HCT116 (cell line): Measurements from ENCODE around the gene CRK. TPM values are rescaled to one million over a fixed set of nuclear protein-coding genes. Genes with fewer than 3 reads are reported as not detected.

Experiments
- ATAC-seq: fragments of 200-7000 bp; cut with Tn5 transposase; 2 replicates; pipeline ENCODE4 v1.9.1; 2020; ENCODE audit warnings: mild to moderate bottlenecking, moderate library complexity
- BruUV-seq: library from RNA; stranded (reverse); fragments of 400-500 nt; replicated peaks from 2 replicates; lab custom pipeline; 2021; lab: Mats Ljungman, UMichigan
- CTCF ChIA-PET: fragments of 300-600 bp; sonication (Branson Sonifier 250); formaldehyde crosslinking; loops from one replicate; lab custom pipeline; 2021; ENCODE audit warnings: antibody characterized with exemption; lab: Charles Lee
- POLR2A ChIA-PET: fragments of 300-600, 350-600 bp; sonication (Branson Sonifier 250); formaldehyde crosslinking; loops from one replicate; lab custom pipeline; 2021; ENCODE audit warnings: antibody characterized with exemption; lab: Charles Lee
- RAD21 ChIA-PET, 2 experiments: fragments of 300-600 bp; sonication (Branson Sonifier 250); formaldehyde crosslinking; loops; one replicate each; lab custom pipeline; 2023; ENCODE audit warnings: low total read pairs in 2 of 2; ENCODE audit not compliant: uncharacterized antibody in 2 of 2, unreplicated experiment in 2 of 2, low non-redundant PET in 1 of 2; lab: Charles Lee
- DNase-seq: peaks from one replicate; pipeline ENCODE4 v3.0.0-alpha.2; 2010; ENCODE audit warnings: low read depth, low spot score
- H2AFZ ChIP-seq: fragments of 200-600 bp; shearing (Covaris generic), sonication (generic); 2 replicates; pipeline ENCODE4 v1.6.1; 2017; ENCODE audit warnings: low read depth, mixed run types, mixed read lengths, antibody characterized with exemption, low read length; ENCODE audit not compliant: poor library complexity, severe bottlenecking
- H3K27ac ChIP-seq: 2 replicates; pipeline ENCODE4 v1.5.1; 2012; ENCODE audit warnings: low read depth, low read length
- H3K27me3 ChIP-seq: fragments of 200-600 bp; sonication (generic); 2 replicates; pipeline ENCODE4 v1.6.1; 2016; ENCODE audit warnings: mixed run types, low read length, mixed read lengths; ENCODE audit not compliant: insufficient read depth
- H3K36me3 ChIP-seq, 2 experiments: fragments of 200-500 bp in 1 of 2; fragments of 200-600 bp in 1 of 2; sonication (Bioruptor generic) in 1 of 2; sonication (generic) in 1 of 2; 2 replicates each; pipeline versions ENCODE4 v1.5.1 to v1.6.1; 2014 to 2016; ENCODE audit warnings: low read length in 2 of 2, inconsistent platforms in 1 of 2, mixed read lengths in 1 of 2, mixed run types in 1 of 2; ENCODE audit not compliant: insufficient read depth in 2 of 2, control insufficient read depth in 1 of 2
- H3K4me1 ChIP-seq, 2 experiments: fragments of 200-600 bp in 1 of 2; sonication (generic) in 1 of 2; 2 replicates each; pipeline versions ENCODE4 v1.5.1 to v1.6.1; 2012 to 2017; ENCODE audit warnings: low read length in 2 of 2, inconsistent platforms in 1 of 2, mild to moderate bottlenecking in 1 of 2, mixed read lengths in 1 of 2, mixed run types in 1 of 2, moderate library complexity in 1 of 2; ENCODE audit not compliant: insufficient read depth in 2 of 2, control insufficient read depth in 1 of 2
- H3K4me2 ChIP-seq: fragments of 200-600 bp; sonication (generic); 2 replicates; pipeline ENCODE4 v1.6.1; 2017; ENCODE audit warnings: mixed run types, low read length, mixed read lengths
- H3K4me3 ChIP-seq, 2 experiments: fragments of 200-600 bp in 1 of 2; sonication (generic) in 1 of 2; replicated peaks in 1 of 2; 2 replicates each; pipeline ENCODE4 v1.5.1; 2011 to 2016; ENCODE audit warnings: low read length in 2 of 2, control low read depth in 1 of 2, low read depth in 1 of 2, mild to moderate bottlenecking in 1 of 2, mixed read lengths in 1 of 2, mixed run types in 1 of 2
- H3K79me2 ChIP-seq: fragments of 200-600 bp; sonication (generic); 2 replicates; pipeline ENCODE4 v1.6.1; 2017; ENCODE audit warnings: mild to moderate bottlenecking, mixed run types, low read length, moderate library complexity, mixed read lengths; ENCODE audit not compliant: insufficient read depth
- H3K9ac ChIP-seq: fragments of 200-600 bp; sonication (generic); 2 replicates; pipeline ENCODE4 v1.6.1; 2016; ENCODE audit warnings: low read length, mixed read lengths
- H3K9me2 ChIP-seq: fragments of 200-600 bp; sonication (generic), shearing (Covaris generic); 2 replicates; pipeline ENCODE4 v1.6.1; 2017; ENCODE audit warnings: mixed run types, mild to moderate bottlenecking, moderate library complexity; ENCODE audit not compliant: insufficient read depth
- H3K9me3 ChIP-seq, 2 experiments: fragments of 200-500 bp in 1 of 2; fragments of 200-600 bp in 1 of 2; sonication (Bioruptor generic) in 1 of 2; sonication (generic) in 1 of 2; 2 replicates each; pipeline ENCODE4 v1.6.1; 2014 to 2017; ENCODE audit warnings: low read length in 2 of 2, mixed read lengths in 2 of 2, inconsistent platforms in 1 of 2, low read depth in 1 of 2, mild to moderate bottlenecking in 1 of 2, mixed run types in 1 of 2, moderate library complexity in 1 of 2; ENCODE audit not compliant: control insufficient read depth in 1 of 2, insufficient read depth in 1 of 2
- H4K20me1 ChIP-seq: fragments of 200-600 bp; sonication (generic), shearing (Covaris generic); 2 replicates; pipeline ENCODE4 v1.6.1; 2017; ENCODE audit warnings: mixed run types, mild to moderate bottlenecking, moderate library complexity; ENCODE audit not compliant: insufficient read depth
- ATF3 ChIP-seq: IDR thresholded peaks from 2 replicates; pipeline ENCODE4 v1.6.1; 2012
- CBX3 ChIP-seq: IDR thresholded peaks from 2 replicates; pipeline ENCODE4 v1.6.1; 2012; ENCODE audit warnings: low read depth
- CEBPB ChIP-seq: IDR thresholded peaks from 2 replicates; pipeline ENCODE4 v1.6.1; 2012; ENCODE audit warnings: low read depth
- CTCF ChIP-seq, 3 experiments: fragments of 200-600 bp in 1 of 3; sonication (generic) in 1 of 3; IDR thresholded peaks in 2 of 3; conservative IDR thresholded peaks in 1 of 3; 2 replicates each; pipeline ENCODE4 v1.5.1; 2012 to 2017; ENCODE audit warnings: low read depth in 2 of 3, low read length in 2 of 3, antibody characterized with exemption in 1 of 3, borderline replicate concordance in 1 of 3, control low read depth in 1 of 3, mild to moderate bottlenecking in 1 of 3, mixed read lengths in 1 of 3, mixed run types in 1 of 3, moderate library complexity in 1 of 3; ENCODE audit not compliant: insufficient read depth in 1 of 3
- ELF1 ChIP-seq: IDR thresholded peaks from 2 replicates; pipeline ENCODE4 v1.6.1; 2012; ENCODE audit warnings: low read depth, borderline replicate concordance
- EZH2 ChIP-seq: fragments of 200-600 bp; sonication (generic); IDR thresholded peaks from 2 replicates; pipeline ENCODE4 v1.6.1; 2017; ENCODE audit warnings: antibody characterized with exemption, mixed run types
- EZH2phosphoT487 ChIP-seq: fragments of 200-600 bp; IDR thresholded peaks from 2 replicates; pipeline ENCODE4 v1.6.1; 2018; ENCODE audit warnings: antibody characterized with exemption, borderline replicate concordance
- FOSL1 ChIP-seq: IDR thresholded peaks from 2 replicates; pipeline ENCODE4 v1.6.1; 2012; ENCODE audit warnings: low read depth
- JUND ChIP-seq: IDR thresholded peaks from 2 replicates; pipeline ENCODE4 v1.6.1; 2012
- MAX ChIP-seq: IDR thresholded peaks from 2 replicates; pipeline ENCODE4 v1.6.1; 2012
- POLR2AphosphoS5 ChIP-seq: IDR thresholded peaks from 2 replicates; pipeline ENCODE4 v1.6.1; 2011; ENCODE audit warnings: mild to moderate bottlenecking, low read depth, low read length, moderate library complexity
- RAD21 ChIP-seq: IDR thresholded peaks from 2 replicates; pipeline ENCODE4 v1.6.1; 2012; ENCODE audit warnings: low read depth, mild to moderate bottlenecking
- SIN3A ChIP-seq: IDR thresholded peaks from 2 replicates; pipeline ENCODE4 v1.6.1; 2012; ENCODE audit warnings: low read depth
- SRF ChIP-seq: IDR thresholded peaks from 2 replicates; pipeline ENCODE4 v1.6.1; 2012; ENCODE audit warnings: low read depth
- TCF7L2 ChIP-seq: IDR thresholded peaks from 2 replicates; pipeline ENCODE4 v1.7.0; 2011; ENCODE audit warnings: borderline replicate concordance, inconsistent platforms; ENCODE audit not compliant: insufficient read depth, insufficient read length; ENCODE audit errors: extremely low read depth
- YY1 ChIP-seq: IDR thresholded peaks from 2 replicates; pipeline ENCODE4 v1.6.1; 2011; ENCODE audit warnings: low read length, low read depth, moderate library complexity, mild to moderate bottlenecking; ENCODE audit not compliant: insufficient replicate concordance; ENCODE audit errors: extremely low read depth
- ZFX ChIP-seq: fragments of 450-650 bp; IDR thresholded peaks from 2 replicates; pipeline ENCODE4 v1.6.1; 2017
- ZNF274 ChIP-seq: fragments of 200-500 bp; sonication (Bioruptor generic); IDR thresholded peaks from 2 replicates; pipeline ENCODE4 v1.6.1; 2014; ENCODE audit warnings: mild to moderate bottlenecking, low read depth, low read length, inconsistent platforms
- intact Hi-C: fragments of 100-400 bp; cut with micrococcal nuclease; formaldehyde crosslinking; loops from 2 replicates; pipeline ENCODE4 v1.10.0; 2022
- total RNA-seq: library from RNA; stranded (reverse); gene quantifications from one replicate; pipeline ENCODE4 v1.2.1, GENCODE V29; 2021; ENCODE audit not compliant: unreplicated experiment
- TF ChIP-seq, protein P1 (sequence below): IDR thresholded peaks from 2 replicates; pipeline ENCODE4 v1.6.1; 2011; ENCODE audit warnings: mild to moderate bottlenecking, low read length, moderate library complexity; ENCODE audit not compliant: insufficient replicate concordance; ENCODE audit errors: extremely low read depth

Gene CRK
- total RNA-seq, 1 experiment from 2014 or later: 55.5 TPM

GRCh38 chr17:1474402-1475189, 18.6 kb upstream of the CRK start:
- POLR2A ChIA-PET: interaction anchor here (1.9 kb wide), 1 partner anchor 12 kb away, joined by 5 read pairs; no protein-coding TSS in a partner anchor
- no peak overlapping the region for H2AFZ ChIP-seq
- RAD21 ChIA-PET: no interaction called here
- intact Hi-C loops: no loop called here
- H3K4me1 ChIP-seq: no peaks in the 10 kb centered on the region
- no TSS peak for BruUV-seq
- H4K20me1 ChIP-seq: no peaks in the 10 kb centered on the region
- no peak for DNase-seq
- no peaks in the 10 kb centered on the region for H3K9me3 ChIP-seq
- H3K9ac ChIP-seq: no peak overlapping the region
- no peak overlapping the region for H3K27ac ChIP-seq
- H3K9me2 ChIP-seq: no peaks in the 10 kb centered on the region
- CTCF ChIA-PET: no interaction called here
- H3K4me3 ChIP-seq: no peak overlapping the region
- peaks cover 26 to 37% of the 10 kb centered on the region in 2 experiments; a peak in 3 of 4 replicates for H3K36me3 ChIP-seq
- ATAC-seq: no peak
- H3K27me3 ChIP-seq: no peaks in the 10 kb centered on the region
- H3K4me2 ChIP-seq: no peak overlapping the region
- TF ChIP-seq ZNF274 (no peak), TCF7L2 (no peak), POLR2AphosphoS5 (no peak), YY1 (no peak), JUND (no peak), MAX (no peak), CTCF (IDR thresholded peaks at IDR 0.05 in 2 of 3, conservative IDR thresholded peaks at IDR 0.05 in 1 of 3; ENCODE audit: borderline replicate concordance in 1 of 3, insufficient read depth in 1 of 3, low read depth in 2 of 3, low read length in 2 of 3) (no peak), SRF (no peak), SIN3A (no peak), EZH2 (no peak), ZFX (no peak), FOSL1 (no peak), CEBPB (no peak), ATF3 (no peak), RAD21 (no peak), ELF1 (no peak), EZH2phosphoT487 (no peak), CBX3 (no peak)
- TF ChIP-seq, protein P1, sequence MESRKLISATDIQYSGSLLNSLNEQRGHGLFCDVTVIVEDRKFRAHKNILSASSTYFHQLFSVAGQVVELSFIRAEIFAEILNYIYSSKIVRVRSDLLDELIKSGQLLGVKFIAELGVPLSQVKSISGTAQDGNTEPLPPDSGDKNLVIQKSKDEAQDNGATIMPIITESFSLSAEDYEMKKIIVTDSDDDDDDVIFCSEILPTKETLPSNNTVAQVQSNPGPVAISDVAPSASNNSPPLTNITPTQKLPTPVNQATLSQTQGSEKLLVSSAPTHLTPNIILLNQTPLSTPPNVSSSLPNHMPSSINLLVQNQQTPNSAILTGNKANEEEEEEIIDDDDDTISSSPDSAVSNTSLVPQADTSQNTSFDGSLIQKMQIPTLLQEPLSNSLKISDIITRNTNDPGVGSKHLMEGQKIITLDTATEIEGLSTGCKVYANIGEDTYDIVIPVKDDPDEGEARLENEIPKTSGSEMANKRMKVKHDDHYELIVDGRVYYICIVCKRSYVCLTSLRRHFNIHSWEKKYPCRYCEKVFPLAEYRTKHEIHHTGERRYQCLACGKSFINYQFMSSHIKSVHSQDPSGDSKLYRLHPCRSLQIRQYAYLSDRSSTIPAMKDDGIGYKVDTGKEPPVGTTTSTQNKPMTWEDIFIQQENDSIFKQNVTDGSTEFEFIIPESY: no peak
- H3K79me2 ChIP-seq: no peaks in the 10 kb centered on the region
